Panc1 (cell line): ENCODE results near the gene LRRIQ1. TPM values are rescaled to one million over a fixed set of nuclear protein-coding genes. Genes with fewer than 3 reads are reported as not detected.

Experiments
- ATAC-seq: fragments of 200-7000 bp; cut with Tn5 transposase; 2 replicates; pipeline ENCODE4 v1.9.1; 2020; ENCODE audit warnings: mild to moderate bottlenecking, moderate library complexity
- BruUV-seq: library from RNA; stranded (reverse); fragments of 400-500 nt; replicated peaks from 2 replicates; lab custom pipeline; 2021; lab: Mats Ljungman, UMichigan
- CTCF ChIA-PET: fragments of 300-600 bp; sonication (Branson Sonifier 250); formaldehyde crosslinking; loops from one replicate; lab custom pipeline; 2022; ENCODE audit warnings: antibody characterized with exemption; lab: Charles Lee
- POLR2A ChIA-PET: fragments of 300-600 bp; sonication (Branson Sonifier 250); formaldehyde crosslinking; loops from one replicate; lab custom pipeline; 2022; ENCODE audit warnings: antibody characterized with exemption; lab: Charles Lee
- DNase-seq: peaks from one replicate; pipeline ENCODE4 v3.0.0-alpha.2; 2010; ENCODE audit warnings: low read depth, low spot score
- H3K27ac ChIP-seq: 2 replicates; pipeline ENCODE4 v1.5.1; 2011; ENCODE audit warnings: mild to moderate bottlenecking, low read length, inconsistent platforms
- H3K27me3 ChIP-seq: fragments of 200-500 bp; sonication (Bioruptor generic); 2 replicates; pipeline ENCODE4 v1.6.0; 2014; ENCODE audit warnings: low read length, inconsistent platforms; ENCODE audit not compliant: control insufficient read depth, insufficient read depth
- H3K36me3 ChIP-seq: fragments of 200-500 bp; sonication (Bioruptor generic); 2 replicates; pipeline ENCODE4 v1.5.1; 2014; ENCODE audit warnings: inconsistent platforms, mild to moderate bottlenecking, low read length, moderate library complexity; ENCODE audit not compliant: control insufficient read depth, insufficient read depth
- H3K4me1 ChIP-seq: 2 replicates; pipeline ENCODE4 v1.5.1; 2011; ENCODE audit warnings: inconsistent platforms, mild to moderate bottlenecking, low read length, moderate library complexity; ENCODE audit not compliant: control insufficient read depth, insufficient read depth
- H3K4me3 ChIP-seq, 2 experiments: 2 replicates each; pipeline ENCODE4 v1.5.1; 2011 to 2012; ENCODE audit warnings: low read depth in 2 of 2, low read length in 2 of 2, mild to moderate bottlenecking in 2 of 2, inconsistent platforms in 1 of 2, moderate library complexity in 1 of 2
- H3K9me3 ChIP-seq: fragments of 200-500 bp; sonication (Bioruptor generic); 2 replicates; pipeline ENCODE4 v1.5.1; 2014; ENCODE audit warnings: low read depth, mild to moderate bottlenecking, inconsistent platforms, low read length, moderate library complexity; ENCODE audit not compliant: control insufficient read depth, insufficient read depth
- POLR2AphosphoS5 ChIP-seq: IDR thresholded peaks from 2 replicates; pipeline ENCODE4 v1.6.1; 2012; ENCODE audit warnings: mild to moderate bottlenecking, low read depth, low read length, moderate library complexity
- REST ChIP-seq, 2 experiments: IDR thresholded peaks; 2 replicates each; pipeline ENCODE4 v1.6.1; 2011 to 2012; ENCODE audit warnings: low read depth in 2 of 2, control low read depth in 1 of 2, low read length in 1 of 2, mild to moderate bottlenecking in 1 of 2, moderate library complexity in 1 of 2; ENCODE audit not compliant: insufficient read depth in 1 of 2
- SIN3A ChIP-seq: IDR thresholded peaks from 2 replicates; pipeline ENCODE4 v1.6.1; 2012; ENCODE audit warnings: low read depth, mild to moderate bottlenecking, low read length, moderate library complexity, borderline replicate concordance; ENCODE audit not compliant: insufficient read depth
- TCF7L2 ChIP-seq: IDR thresholded peaks from 2 replicates; pipeline ENCODE4 v1.6.1; 2011; ENCODE audit warnings: mild to moderate bottlenecking, low read depth, low read length, inconsistent platforms
- in situ Hi-C: cut with HindIII; loops from 2 replicates; pipeline ENCODE4 v1.10.0; 2016; ENCODE audit warnings: low sequenced_read_pairs, low pct_unique_long_range_greater_than_20kb
- intact Hi-C: fragments of 100-400 bp; cut with micrococcal nuclease; formaldehyde crosslinking; loops from one replicate; pipeline ENCODE4 v1.10.0; 2022; ENCODE audit not compliant: unreplicated experiment
- total RNA-seq: library from RNA; stranded (reverse); gene quantifications from one replicate; pipeline ENCODE4 v1.2.1, GENCODE V29; 2021; ENCODE audit not compliant: unreplicated experiment
- TF ChIP-seq, protein P1 (sequence below): fragments of 450-650 bp; IDR thresholded peaks from 2 replicates; pipeline ENCODE4 v1.5.1; 2017; ENCODE audit warnings: mild to moderate bottlenecking

LRRIQ1 gene
- total RNA-seq, 1 experiment from 2014 or later, result 0.15 TPM

DNA sequence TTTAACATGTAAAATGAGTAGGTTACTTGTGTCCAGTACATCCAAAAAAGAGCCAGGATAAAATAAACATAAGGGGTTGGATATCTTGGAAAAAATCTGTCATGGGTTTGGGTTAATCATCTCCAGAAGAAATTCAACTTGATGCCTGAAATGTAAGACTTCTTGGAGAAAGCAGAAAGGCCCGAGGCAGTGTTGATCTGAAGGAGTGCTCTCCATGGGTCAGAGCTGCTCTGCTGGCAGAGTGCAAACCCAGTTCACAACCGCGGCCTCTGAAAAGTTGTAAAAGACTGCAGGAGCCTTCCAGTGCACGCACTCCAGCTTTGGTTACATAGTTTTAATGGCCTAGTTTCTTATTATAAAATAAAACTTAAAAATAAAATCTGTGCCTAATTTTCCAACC, 146.5 kb downstream of the LRRIQ1 start:
- ChIA-PET CTCF (no interaction called here), POLR2A (no interaction called here)
- H3K9me3 ChIP-seq, result no peaks in the 10 kb centered on the region
- TF ChIP-seq TCF7L2, result no peak
- TF ChIP-seq, protein P1, sequence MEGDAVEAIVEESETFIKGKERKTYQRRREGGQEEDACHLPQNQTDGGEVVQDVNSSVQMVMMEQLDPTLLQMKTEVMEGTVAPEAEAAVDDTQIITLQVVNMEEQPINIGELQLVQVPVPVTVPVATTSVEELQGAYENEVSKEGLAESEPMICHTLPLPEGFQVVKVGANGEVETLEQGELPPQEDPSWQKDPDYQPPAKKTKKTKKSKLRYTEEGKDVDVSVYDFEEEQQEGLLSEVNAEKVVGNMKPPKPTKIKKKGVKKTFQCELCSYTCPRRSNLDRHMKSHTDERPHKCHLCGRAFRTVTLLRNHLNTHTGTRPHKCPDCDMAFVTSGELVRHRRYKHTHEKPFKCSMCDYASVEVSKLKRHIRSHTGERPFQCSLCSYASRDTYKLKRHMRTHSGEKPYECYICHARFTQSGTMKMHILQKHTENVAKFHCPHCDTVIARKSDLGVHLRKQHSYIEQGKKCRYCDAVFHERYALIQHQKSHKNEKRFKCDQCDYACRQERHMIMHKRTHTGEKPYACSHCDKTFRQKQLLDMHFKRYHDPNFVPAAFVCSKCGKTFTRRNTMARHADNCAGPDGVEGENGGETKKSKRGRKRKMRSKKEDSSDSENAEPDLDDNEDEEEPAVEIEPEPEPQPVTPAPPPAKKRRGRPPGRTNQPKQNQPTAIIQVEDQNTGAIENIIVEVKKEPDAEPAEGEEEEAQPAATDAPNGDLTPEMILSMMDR, result no peak
- TF ChIP-seq REST (IDR thresholded peaks at IDR 0.05; ENCODE audit: insufficient read depth in 1 of 2, low read depth in 2 of 2, low read length in 1 of 2), result no peak
- no peak for TF ChIP-seq SIN3A
- TF ChIP-seq POLR2AphosphoS5, result no peak
- no peak overlapping the region for H3K27ac ChIP-seq
- BruUV-seq, result no TSS peak
- ATAC-seq (no peak), DNase-seq (no peak)
- H3K4me3 ChIP-seq, result no peak overlapping the region
- H3K4me1 ChIP-seq, result no peaks in the 10 kb centered on the region; the same call in 1 of the 2 replicates
- no peaks in the 10 kb centered on the region for H3K27me3 ChIP-seq
- in situ Hi-C loops, result no loop called here
- H3K36me3 ChIP-seq, result no peaks in the 10 kb centered on the region
- intact Hi-C loops, result no loop called here

DNA sequence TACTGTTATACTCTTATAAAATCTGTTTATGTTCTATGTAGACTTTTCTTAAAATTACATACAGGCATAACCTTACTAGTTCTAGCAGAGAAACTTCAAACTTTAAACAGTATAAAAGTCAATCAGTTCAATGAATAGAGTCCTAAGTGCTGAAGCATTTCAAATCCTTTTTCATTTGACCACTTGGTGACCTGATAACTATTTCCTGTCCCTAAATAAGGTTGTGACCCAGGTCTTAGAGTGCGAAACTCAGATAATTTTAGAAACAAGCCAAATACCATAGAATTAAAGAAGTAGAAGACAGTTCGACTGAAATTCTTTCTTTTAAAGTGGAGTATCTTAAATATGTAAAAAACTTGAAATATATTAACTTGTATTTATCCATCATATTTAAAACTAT, 147.7 kb downstream of the LRRIQ1 start:
- Histone ChIP-seq H3K27me3 (no peaks in the 10 kb centered on the region), H3K36me3 (no peaks in the 10 kb centered on the region), H3K4me1 (no peaks in the 10 kb centered on the region; the same call in 1 of the 2 replicates), H3K27ac (no peak overlapping the region), H3K9me3 (no peaks in the 10 kb centered on the region), H3K4me3 (no peak overlapping the region)
- intact Hi-C loops, result no loop called here
- POLR2A ChIA-PET, result no interaction called here
- CTCF ChIA-PET, result no interaction called here
- DNase-seq, result no peak
- in situ Hi-C loops, result no loop called here
- no TSS peak for BruUV-seq
- TF ChIP-seq REST (IDR thresholded peaks at IDR 0.05; ENCODE audit: insufficient read depth in 1 of 2, low read depth in 2 of 2, low read length in 1 of 2) (no peak), SIN3A (no peak), POLR2AphosphoS5 (no peak), TCF7L2 (no peak)
- TF ChIP-seq, protein P1, result no peak
- ATAC-seq, result no peak
